GM23248 (cell line): ENCODE results near the gene FAM186B.

Experiments
- EZH2 ChIP-seq: fragments of 200-600 bp; sonication (generic); IDR thresholded peaks from 2 replicates; pipeline ENCODE4 v1.6.1; 2018; ENCODE audit warnings: antibody characterized with exemption, mild to moderate bottlenecking; ENCODE audit not compliant: insufficient read depth, poor library complexity, severe bottlenecking
- EZH2phosphoT487 ChIP-seq: fragments of 200-600 bp; sonication (generic); IDR thresholded peaks from 2 replicates; pipeline ENCODE4 v1.6.1; 2018; ENCODE audit warnings: antibody characterized with exemption, moderate library complexity, mild to moderate bottlenecking, low read depth; ENCODE audit not compliant: insufficient read depth

- no peak for TF ChIP-seq EZH2
- TF ChIP-seq EZH2phosphoT487, result no peak
Measured at GRCh38 chr12:49550693-49551252, 54.7 kb downstream of the FAM186B start.
